Keratinocyte (primary cell): ENCODE data around the gene SNX15.

Experiments
- CTCF ChIP-seq, 3 experiments: IDR thresholded peaks in 1 of 3; conservative IDR thresholded peaks in 1 of 3; optimal IDR thresholded peaks in 1 of 3; 2 replicates in 2 of 3; 3 replicates in 1 of 3; pipeline versions ENCODE3 to v1.5.1; 2011; ENCODE audit warnings: low read length in 3 of 3, mild to moderate bottlenecking in 3 of 3, moderate library complexity in 2 of 3, control low read depth in 1 of 3, inconsistent platforms in 1 of 3; ENCODE audit not compliant: insufficient read depth in 2 of 3; ENCODE audit errors: extremely low read depth in 1 of 3
- EZH2 ChIP-seq: IDR thresholded peaks from one replicate; pipeline ENCODE4 v1.6.1; 2012; ENCODE audit warnings: inconsistent platforms, mild to moderate bottlenecking, low read length, moderate library complexity

- TF ChIP-seq CTCF (optimal IDR thresholded peaks at IDR 0.05 in 1 of 3, IDR thresholded peaks at IDR 0.05 in 1 of 3, conservative IDR thresholded peaks at IDR 0.05 in 1 of 3; ENCODE audit: extremely low read depth in 1 of 3, insufficient read depth in 2 of 3, low read length in 3 of 3) (no peak), EZH2 (no peak)
These were observed 5.0 kb downstream of the SNX15 start for GRCh38 chr11:65032216-65032615.
